Muscle of arm (tissue), 12 donors: Measurements from ENCODE around the gene MATR3. TPM values are rescaled to one million over a fixed set of nuclear protein-coding genes. Genes with fewer than 3 reads are reported as not detected.
"Not testable (repeated sequence)": the region's sequence is repeated elsewhere in the genome, so short reads cannot be mapped to it uniquely, and the experiment has no call there.

Experiments used
- DNase-seq: peaks from one replicate; pipeline ENCODE4 v3.0.0-alpha.2; 2013
- polyA plus RNA-seq, 12 donors: library from polyadenylated mRNA; unstranded; fragments of 120-200 nt; gene quantifications; one replicate each; pipeline ENCODE4 v1.2.1, GENCODE V29; 2013; ENCODE audit not compliant: insufficient read length in 12 of 12

The MATR3 gene
- polyA plus RNA-seq, 12 donors = 259 to 407 (median 356) TPM; not detected in 1

DNA sequence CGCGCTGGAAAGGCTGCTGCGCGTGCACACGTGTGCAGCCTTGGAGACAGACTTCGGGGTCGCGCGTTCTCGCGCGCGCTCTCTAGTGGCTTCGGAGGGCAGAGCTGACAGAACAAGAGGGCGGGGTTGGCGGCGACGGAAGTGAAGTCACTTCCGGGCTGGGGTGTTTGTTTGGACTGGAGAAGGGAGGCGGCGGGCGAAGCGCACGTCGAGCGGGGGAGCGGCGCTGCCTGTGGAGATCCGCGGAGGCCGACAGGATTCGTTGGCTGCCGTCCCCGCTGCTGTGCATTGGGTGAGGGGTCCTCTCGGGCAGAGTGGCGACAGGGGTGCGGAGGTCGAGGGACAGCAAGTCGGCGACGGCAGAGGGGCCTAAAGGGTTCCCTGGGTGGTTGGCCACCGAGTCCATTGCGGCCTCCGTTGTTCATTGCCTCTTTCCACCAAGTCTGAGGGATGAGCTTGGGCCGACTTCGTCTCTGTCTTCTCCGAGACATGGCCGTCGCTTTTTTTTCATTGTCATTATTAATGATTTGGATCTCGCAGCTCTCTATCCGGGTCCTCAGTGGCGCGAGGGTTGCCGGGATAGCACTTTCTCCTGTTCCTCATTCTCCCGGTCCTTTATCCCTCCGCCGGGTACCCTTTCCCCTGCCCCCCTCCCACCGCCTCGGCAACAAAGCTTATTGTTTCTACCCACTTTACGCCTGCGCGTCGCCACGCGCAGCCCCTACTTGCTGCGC, 48.3 kb downstream of the MATR3 start, which contains the start of gene PAIP2:
Gene PAIP2 (plus strand): TSS at position 166 of the 734 bp plus-strand sequence. CDS start 21,931 bp downstream, outside the sequence.
- DNase-seq = peak; percentile 99

DNA sequence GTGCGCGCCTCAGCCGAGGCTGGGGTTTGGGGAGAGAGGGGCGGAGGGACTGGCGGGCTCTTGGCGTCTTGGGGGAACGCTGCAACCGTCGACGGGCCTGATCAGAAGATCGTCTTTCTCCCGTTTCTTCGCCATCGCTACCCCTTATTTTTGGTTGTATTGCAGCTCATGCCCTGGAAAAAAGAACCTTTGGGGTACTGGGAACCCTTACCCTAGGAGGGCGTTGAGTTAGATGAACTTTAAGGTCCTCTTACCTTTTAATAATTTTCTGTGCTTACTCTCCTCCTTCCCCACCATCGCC, 48.8 kb downstream of the MATR3 start:
- no peak for DNase-seq

DNA sequence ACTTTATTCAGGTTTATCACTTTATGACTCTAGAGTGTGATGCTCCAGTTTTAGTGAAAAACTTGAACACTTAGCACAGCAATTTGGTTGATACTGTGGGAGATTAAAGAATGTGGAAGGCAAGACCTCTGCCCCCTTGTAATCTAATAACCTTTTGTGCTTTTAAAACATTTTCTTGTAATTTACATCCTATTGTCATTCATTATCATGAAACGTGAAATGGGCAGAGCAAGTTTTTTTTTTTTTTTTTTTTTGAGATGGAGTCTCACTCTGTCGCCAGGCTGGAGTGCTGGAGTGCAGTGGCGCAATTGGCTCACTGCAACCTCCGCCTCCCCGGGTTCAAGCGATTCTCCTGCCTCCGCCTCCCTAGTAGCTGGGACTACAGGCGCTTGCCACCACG, 49.9 kb downstream of the MATR3 start:
- no peak for DNase-seq

DNA sequence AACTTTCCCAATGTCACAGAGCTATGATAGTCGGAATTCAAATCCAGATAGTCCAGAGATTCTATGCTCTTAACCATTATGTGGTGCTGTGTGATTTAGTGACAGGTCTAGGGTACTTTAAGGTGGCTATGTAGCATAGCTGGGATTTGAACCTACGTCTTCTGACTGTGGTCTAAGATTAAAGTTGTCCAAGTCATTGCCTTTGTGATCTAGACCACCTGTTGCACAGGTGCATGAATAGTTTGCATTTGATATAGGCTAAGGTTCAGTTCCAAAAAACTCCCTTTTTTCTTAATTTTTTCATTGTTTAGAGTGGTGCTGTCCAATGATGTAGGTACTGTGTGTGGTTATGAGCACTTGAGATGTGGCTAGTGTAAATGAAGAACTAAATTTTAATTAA, 50.6 kb downstream of the MATR3 start:
- DNase-seq = no peak

DNA sequence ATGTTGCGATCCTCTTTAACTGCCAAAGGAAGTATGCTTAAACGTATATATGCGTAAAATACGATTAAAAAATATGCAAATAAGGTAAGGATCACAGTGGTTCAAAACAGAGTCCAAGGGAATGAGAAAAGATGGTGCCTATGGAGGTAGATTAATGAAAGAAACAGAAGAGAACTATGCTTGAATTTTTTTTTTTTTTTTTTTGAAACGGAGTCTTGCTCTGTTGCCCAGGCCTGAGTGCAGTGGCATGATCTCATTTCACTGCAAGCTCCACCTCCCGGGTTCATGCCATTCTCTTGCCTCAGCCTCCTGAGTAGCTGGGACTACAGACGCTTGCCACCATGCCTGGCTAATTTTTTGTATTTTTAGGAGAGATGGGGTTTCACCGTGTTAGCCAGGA, 51.9 kb downstream of the MATR3 start:
- not testable (repeated sequence) for DNase-seq

DNA sequence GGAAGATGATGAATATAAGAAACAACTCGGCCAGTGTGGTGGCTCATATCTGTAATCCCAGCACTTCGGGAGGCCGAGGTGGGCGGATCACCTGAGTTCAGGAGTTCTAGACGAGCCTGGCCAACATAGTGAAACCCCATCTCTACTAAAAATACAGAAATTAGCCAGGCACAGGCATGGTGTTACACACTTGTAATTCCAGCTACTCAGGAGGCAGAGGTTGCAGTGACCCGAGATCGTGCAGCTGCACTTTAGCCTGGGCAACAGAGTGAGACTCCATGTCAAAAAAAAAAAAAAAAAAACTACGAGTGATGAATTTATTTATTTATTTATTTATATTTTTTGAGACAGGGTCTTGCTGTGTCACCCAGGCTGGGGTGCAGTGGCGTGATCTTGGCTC, 54.3 kb downstream of the MATR3 start:
- not testable (repeated sequence) for DNase-seq

DNA sequence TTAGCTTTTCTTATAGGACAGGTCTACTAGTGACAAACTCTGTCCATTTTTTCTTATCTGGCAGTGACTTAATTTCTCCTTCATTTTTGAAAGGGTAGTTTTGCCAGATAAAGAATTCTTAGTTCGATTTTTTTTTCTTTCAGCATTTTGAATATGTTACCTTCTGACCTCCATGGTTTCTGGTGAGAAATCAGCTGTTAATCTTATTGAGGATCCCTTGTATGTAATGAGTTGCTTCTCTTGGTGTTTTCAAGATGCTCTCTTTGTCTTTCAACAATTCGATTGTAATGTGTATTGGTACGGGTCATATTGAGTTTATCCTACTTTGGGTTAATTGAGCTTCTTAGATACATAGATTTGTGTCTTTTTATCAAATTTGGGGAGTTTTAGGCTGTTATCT, 60.6 kb downstream of the MATR3 start:
- no peak for DNase-seq

DNA sequence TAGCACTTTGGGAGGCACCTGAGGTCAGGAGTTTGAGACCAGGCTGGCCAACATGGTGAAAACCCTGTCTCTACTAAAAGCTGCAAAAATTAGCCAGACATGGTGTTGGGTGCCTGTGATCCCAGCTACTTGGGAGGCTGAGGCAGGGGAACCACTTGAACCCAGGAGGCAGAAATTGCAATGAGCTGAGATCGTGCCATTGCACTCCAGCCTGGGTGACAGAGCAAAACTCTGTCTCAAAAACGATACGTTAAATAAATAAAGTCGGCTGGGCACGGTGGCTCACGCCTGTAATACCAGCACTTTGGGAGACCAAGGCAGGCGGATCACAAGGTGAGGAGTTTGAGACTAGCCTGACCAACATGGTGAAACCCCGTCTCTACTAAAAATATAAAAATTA, 62.4 kb downstream of the MATR3 start:
- not testable (repeated sequence) for DNase-seq

DNA sequence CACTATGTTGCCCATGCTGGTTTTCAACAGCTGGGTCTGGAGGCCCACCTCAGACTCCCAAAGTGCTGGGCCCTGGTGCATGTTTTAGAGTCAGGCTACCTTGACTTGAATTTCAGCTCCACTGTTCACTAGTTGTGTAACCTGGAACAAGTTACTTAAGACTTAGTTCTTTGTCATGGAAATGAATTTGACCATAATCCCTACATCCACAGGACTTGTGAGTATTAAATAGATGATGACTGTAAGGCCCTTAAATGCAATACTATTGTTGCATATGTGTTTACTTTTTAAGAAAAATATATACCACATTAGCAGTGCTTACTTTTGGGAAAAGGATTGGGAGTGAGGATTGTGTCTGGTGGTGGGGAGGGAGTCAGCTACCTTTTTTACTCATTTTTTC, 64.5 kb downstream of the MATR3 start:
- no peak for DNase-seq

DNA sequence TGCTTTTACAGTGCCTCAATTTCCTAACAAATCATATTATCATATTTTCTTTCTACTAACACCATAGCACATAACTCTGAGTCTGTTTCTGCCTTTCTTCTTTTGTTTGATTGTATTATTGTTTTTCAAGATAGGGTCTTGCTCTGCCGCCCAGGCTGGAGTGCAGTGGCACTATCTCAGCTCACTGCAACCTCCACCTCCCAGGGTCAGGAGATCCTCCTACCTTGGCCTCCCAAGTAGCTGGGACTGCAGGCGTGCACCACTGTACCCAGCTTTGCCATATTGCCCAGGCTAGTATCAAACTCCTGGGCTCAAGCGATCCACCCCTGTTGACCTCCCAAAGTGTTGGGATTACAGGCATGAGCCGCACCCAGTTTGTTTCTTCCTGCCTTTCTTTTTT, 66.8 kb downstream of the MATR3 start:
- DNase-seq = no peak

DNA sequence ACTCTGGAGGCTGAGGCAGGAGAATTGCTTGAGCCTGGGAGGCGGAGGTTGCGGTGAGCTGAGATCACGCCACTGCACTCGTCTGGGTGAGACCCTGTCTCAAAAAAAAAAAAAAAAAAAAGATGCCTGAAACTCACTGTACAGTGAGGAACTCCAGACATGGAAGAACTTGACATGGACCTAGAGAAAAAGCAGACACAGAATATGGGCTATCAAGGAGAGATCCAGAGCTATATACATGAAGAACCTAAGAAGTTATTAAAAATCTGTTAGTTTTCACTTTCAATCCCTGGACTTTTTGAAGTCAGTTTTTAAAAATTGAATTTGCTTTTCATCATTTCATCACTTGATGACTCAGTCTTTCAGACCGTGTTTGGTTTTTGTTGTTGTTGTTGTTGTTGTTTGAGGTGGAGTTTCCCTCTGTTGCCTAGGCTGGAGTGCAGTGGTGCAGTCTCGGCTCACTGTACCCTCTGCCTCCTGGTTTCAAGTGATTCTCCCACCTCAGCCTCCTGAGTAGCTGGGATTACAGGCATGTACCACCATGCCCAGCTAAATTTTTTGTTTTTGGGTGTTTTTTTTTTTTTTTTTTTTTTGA, 68.4 kb downstream of the MATR3 start:
- DNase-seq = no peak

DNA sequence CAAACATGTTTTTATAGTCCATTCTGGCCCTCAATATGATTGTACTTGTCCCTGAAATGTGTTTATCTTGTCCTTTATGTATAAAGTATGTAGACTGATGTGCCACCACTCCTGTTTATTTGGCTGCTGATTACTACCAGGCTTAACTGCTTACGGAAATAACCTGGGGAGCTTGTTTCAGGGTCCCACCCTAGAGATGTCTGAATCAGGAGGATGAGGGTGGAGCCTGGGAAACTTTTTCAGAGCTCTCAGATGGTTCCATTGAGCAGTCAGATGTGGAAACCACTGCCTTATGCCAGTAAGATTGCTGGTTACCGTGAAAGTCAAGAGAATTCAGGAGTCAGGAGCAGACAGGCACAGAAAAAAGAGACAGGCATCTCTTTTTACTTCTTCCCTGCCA, 70.4 kb downstream of the MATR3 start:
- no peak for DNase-seq

DNA sequence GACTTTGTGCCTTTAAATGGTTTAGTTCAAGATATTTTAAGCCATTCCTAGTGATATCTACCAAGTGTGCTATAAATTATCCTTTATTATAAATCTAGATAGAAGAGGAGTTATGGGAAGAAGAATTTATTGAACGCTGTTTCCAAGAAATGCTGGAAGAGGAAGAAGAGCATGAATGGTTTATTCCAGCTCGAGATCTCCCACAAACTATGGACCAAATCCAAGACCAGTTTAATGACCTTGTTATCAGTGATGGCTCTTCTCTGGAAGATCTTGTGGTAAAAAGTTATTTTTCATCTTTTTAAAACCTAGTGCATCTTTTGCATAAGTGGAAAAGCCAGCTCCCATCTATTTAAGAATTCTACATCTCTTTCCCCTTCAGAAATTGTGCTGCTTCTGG, 70.9 kb downstream of the MATR3 start:
- no peak for DNase-seq

DNA sequence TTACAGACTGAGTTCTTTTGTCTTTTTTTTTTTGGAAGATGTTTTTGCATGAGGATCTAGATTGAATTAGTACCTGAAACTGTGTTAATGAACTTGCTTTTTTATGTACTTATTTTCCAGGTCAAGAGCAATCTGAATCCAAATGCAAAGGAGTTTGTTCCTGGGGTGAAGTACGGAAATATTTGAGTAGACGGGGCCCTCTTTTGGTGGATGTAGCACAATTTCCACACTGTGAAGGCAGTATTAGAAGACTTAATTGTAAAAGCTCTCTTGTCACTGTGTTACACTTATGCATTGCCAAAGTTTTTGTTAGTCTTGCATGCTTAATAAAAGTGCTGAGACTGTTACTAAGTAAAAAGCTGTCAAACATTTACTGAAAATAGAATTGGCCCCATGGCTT, 75.1 kb downstream of the MATR3 start:
- no peak for DNase-seq

DNA sequence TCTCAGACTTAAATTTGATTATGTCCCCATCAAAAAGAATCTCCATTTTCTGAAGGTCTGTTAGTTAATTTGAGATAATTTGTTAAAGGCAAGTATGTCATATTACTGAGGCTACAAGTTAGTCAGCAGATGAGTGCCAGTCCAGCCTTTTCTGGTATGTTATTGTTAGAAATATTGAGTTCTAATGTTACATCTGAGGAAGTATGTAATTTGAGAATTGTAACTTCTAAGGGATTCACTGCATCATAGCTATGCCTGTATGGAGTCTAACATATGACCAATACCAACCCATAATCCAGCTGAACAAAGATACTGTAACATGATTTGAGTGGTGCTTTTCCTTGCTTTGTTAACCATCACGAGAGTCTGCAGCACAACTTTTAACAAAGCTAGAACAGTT, 75.6 kb downstream of the MATR3 start:
- DNase-seq = no peak

DNA sequence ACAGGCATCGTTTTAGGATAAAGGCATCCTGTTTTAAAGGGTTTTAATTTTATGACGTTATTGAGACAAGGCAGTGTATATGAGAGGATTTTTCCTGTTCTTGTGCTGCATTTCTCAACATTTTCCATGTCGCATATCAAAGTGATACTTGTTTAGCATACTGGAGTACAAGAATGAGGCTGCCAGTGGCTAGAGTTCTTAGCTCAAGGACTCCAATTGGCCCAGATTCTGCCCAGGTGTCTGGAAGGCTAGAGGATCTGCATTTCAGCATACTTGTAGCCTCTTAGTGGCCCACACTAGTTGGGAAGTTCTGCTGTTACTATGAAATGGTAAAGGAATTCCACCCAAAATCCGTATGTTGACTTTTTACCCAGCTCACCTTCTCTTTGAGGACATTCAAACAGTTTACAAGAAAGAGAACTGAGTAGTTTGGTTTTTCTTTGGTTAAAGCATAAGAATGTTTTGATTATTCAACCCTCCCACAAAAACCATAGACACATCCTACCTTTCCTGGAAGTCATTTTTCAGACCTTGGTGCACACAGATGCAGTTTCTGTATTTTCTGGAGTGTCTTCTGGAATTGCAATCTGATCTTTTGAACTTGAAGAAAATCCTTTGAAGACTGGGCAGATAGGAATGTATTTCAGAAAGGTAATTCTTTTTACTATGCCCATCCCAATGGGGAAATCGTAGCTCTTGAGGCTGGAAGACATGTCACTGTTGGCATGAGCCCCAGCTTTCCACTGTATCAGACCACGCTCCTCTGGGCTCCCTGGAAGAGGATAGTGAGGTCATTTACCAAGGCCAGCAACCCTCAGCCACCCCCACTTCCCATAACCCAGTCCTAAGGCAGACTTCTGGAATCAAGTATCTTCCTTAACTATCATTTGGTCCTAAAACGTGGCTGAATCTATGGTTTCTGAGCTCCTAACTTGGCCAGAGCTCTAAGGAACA, 78.2 kb downstream of the MATR3 start:
- DNase-seq = no peak

DNA sequence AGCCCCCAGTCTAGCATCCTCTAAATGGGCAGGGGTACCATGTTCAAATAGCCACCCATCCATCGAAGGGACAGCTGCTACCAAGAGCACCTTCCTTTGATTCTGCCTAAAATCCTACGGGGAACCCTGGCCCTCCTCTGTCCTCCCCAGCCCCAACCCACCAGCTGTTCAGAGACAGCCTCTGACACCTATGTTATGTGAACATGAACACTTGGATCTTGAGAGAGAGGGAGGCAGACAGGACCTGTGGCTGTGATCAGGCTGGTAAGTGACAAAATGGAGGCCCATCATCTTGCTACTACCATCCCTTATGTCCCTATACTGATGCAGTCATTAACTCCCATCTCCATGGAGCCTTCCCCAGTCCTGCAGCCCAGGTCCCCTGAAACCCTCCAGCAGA, 81.4 kb downstream of the MATR3 start:
- DNase-seq = no peak

DNA sequence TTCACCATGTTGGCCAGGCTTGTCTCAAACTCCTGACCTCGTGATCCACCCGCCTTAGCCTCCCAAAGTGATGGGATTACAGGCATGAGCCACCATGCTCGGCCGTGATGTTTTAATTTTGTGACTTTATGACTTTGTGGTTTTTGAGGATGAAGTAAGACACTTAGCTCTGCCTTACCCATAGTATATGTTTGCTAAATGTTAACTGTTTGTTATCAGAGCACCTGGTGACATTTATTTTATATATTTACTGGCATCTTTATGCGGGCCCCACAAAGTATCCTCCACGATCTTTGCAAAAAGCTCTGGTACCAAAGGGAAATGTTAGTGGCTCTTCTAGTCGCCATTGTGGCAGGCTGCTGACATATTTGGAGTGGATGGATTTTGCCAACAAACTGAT, 82.8 kb downstream of the MATR3 start:
- DNase-seq = no peak

DNA sequence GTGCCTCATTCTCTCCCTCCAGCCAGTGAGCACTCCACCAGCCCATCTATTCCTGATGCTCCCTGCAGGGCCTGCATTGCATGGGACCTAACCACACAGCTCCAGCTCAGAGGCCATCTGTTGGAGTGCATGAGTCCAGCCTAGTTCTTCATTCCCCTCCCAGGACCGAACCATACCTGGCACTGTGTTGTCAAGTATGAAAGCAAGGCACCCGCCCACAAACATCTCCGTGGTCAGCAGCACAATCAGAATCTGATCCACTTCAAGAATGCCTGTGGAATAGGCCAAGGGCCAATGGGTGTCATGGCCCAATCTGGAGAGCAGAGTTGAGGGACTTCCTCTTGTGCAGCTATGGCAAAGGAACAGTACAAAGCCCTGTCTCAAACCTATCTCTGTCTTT, 83.7 kb downstream of the MATR3 start:
- no peak for DNase-seq

DNA sequence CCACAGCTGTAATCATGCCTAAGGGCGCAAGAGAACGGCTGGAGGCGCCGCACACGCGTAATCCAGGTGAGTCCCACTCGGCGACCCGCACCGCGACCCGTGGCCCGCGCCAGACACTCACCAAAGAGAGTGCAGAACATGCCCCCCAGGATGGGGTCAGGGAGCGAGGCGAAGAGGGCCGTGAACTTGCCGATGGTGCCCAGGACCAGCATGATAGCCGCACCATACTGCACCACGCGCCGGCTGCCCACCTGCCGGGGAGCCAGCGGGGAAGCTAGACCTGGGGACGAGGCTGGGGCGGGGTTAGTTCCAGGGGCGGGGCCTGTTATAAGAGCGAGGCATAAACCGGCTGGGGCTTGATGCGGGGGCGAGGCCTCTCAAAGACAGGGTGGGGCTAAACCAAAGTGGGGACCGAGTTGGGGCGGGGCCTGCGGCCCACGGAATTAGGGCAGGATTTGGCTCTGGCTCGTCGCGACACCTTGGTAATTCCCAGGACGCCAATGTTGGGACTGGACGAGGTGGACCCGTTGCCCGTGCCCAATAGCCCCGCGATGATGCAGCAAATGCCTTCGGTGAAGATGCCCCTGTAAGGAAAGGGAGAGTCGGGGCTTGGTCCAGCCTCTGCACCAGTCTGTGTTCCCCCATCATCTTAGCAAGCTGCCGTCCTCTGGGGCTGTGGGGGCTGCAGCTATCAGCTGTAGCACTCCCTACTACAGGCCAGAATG, 84.7 kb downstream of the MATR3 start:
- DNase-seq = no peak

DNA sequence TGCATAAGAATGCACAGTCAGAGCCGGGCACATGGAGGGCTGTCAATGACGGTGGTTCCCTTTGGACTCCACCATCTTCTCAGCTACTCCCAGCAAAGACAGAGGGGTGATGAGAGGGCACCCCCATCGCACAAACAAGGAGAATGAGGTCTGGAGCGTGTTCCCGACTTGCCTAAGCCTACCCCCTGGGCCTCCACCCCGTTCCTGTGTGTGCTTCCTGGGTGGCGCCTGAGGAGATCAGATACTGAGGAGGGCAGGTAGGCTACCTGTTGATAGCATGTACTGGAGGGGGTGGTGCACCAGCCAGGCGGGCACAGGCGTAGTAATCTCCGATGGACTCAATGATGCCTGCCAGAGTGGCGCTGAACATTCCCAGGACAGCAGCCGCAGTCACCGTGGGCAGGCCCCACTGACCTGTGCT, 85.4 kb downstream of the MATR3 start:
- no peak for DNase-seq
